IMR-90 (cell line): ENCODE results near the gene TFE3.

Experiments used
- BHLHE40 ChIP-seq: fragments of 150-350 bp; IDR thresholded peaks from 2 replicates; pipeline ENCODE4 v1.6.1; 2016; ENCODE audit warnings: mild to moderate bottlenecking, low read depth, low read length
- CEBPB ChIP-seq: IDR thresholded peaks from 2 replicates; pipeline ENCODE4 v1.6.1; 2012; ENCODE audit warnings: low read depth, low read length, improper control_type of control experiment
- CHD1 ChIP-seq: IDR thresholded peaks from 2 replicates; pipeline ENCODE4 v1.6.1; 2012; ENCODE audit warnings: low read depth, low read length, improper control_type of control experiment
- FOS ChIP-seq: fragments of 150-350 bp; IDR thresholded peaks from 2 replicates; pipeline ENCODE4 v1.6.1; 2016; ENCODE audit warnings: low read depth, low read length
- MAFK ChIP-seq: IDR thresholded peaks from 2 replicates; pipeline ENCODE4 v1.6.1; 2012; ENCODE audit warnings: low read depth, low read length, improper control_type of control experiment
- MXI1 ChIP-seq: IDR thresholded peaks from 2 replicates; pipeline ENCODE4 v1.6.1; 2012; ENCODE audit warnings: low read depth, mild to moderate bottlenecking, low read length, moderate library complexity, borderline replicate concordance
- NFE2L2 ChIP-seq: fragments of 150-350 bp; IDR thresholded peaks from 2 replicates; pipeline ENCODE4 v1.6.1; 2016; ENCODE audit warnings: low read depth, mild to moderate bottlenecking, low read length
- POLR2A ChIP-seq: IDR thresholded peaks from 2 replicates; pipeline ENCODE4 v1.6.1; 2012; ENCODE audit warnings: mild to moderate bottlenecking, low read depth, low read length
- RAD21 ChIP-seq: IDR thresholded peaks from 2 replicates; pipeline ENCODE4 v1.6.1; 2012; ENCODE audit warnings: low read length, improper control_type of control experiment
- RCOR1 ChIP-seq: IDR thresholded peaks from 2 replicates; pipeline ENCODE4 v1.6.1; 2012; ENCODE audit warnings: mild to moderate bottlenecking, low read length, improper control_type of control experiment; ENCODE audit not compliant: insufficient replicate concordance
- RFX5 ChIP-seq: IDR thresholded peaks from 2 replicates; pipeline ENCODE4 v1.8.0; 2012; ENCODE audit warnings: low read depth, mild to moderate bottlenecking, low read length, moderate library complexity
- TF ChIP-seq, protein P1 (sequence below): conservative IDR thresholded peaks from 2 replicates; pipeline ENCODE4 v1.5.1; 2012; ENCODE audit warnings: mild to moderate bottlenecking, low read depth, low read length, improper control_type of control experiment
- TF ChIP-seq, protein P2 (sequence below): fragments of 150-350 bp; IDR thresholded peaks from 2 replicates; pipeline ENCODE4 v1.6.1; 2017; ENCODE audit warnings: mild to moderate bottlenecking, antibody characterized with exemption, low read length, low read depth
- TF ChIP-seq, protein P3 (sequence below): fragments of 150-350 bp; IDR thresholded peaks from 2 replicates; pipeline ENCODE4 v1.6.1; 2016; ENCODE audit warnings: low read depth, mild to moderate bottlenecking, low read length, moderate library complexity, borderline replicate concordance

DNA sequence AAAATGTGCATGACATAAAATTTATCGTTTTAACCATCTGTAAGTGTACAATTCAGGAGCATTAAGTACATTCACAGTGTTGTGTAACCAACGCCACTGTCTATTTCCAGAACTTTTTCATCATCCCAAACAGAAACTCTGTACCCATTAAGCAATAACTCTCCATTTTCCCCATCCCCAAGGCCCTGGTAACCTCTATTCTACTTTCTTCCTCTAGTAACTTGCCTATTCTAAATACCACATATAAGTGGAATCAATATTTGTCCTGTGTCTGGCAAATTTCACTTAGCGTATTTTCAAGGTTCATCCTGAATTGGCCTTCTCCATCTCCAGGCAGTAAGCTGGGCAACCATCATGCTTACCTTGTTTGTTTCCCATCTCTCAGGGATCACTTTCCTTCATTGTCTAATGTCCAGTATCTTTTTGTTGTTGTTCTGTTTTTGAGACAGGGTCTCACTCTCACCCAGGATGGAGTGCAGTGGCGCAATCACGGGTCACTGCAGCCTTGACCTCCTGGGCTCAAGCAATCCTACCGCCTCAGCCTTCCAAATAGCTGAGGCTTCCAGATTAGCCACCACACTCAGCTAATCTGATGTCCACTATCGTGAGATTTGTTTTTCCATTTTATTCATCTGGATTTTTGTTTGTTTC lies 23.4 kb downstream of the TFE3 start:
- no peak for TF ChIP-seq CEBPB
- TF ChIP-seq RFX5, result no peak
- TF ChIP-seq, protein P1, sequence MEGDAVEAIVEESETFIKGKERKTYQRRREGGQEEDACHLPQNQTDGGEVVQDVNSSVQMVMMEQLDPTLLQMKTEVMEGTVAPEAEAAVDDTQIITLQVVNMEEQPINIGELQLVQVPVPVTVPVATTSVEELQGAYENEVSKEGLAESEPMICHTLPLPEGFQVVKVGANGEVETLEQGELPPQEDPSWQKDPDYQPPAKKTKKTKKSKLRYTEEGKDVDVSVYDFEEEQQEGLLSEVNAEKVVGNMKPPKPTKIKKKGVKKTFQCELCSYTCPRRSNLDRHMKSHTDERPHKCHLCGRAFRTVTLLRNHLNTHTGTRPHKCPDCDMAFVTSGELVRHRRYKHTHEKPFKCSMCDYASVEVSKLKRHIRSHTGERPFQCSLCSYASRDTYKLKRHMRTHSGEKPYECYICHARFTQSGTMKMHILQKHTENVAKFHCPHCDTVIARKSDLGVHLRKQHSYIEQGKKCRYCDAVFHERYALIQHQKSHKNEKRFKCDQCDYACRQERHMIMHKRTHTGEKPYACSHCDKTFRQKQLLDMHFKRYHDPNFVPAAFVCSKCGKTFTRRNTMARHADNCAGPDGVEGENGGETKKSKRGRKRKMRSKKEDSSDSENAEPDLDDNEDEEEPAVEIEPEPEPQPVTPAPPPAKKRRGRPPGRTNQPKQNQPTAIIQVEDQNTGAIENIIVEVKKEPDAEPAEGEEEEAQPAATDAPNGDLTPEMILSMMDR, result no peak
- TF ChIP-seq, protein P2, sequence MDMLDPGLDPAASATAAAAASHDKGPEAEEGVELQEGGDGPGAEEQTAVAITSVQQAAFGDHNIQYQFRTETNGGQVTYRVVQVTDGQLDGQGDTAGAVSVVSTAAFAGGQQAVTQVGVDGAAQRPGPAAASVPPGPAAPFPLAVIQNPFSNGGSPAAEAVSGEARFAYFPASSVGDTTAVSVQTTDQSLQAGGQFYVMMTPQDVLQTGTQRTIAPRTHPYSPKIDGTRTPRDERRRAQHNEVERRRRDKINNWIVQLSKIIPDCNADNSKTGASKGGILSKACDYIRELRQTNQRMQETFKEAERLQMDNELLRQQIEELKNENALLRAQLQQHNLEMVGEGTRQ, result no peak
- TF ChIP-seq MXI1, result no peak
- TF ChIP-seq RCOR1, result no peak
- no peak for TF ChIP-seq POLR2A
- no peak for TF ChIP-seq CHD1
- TF ChIP-seq RAD21, result no peak
- TF ChIP-seq, protein P3, sequence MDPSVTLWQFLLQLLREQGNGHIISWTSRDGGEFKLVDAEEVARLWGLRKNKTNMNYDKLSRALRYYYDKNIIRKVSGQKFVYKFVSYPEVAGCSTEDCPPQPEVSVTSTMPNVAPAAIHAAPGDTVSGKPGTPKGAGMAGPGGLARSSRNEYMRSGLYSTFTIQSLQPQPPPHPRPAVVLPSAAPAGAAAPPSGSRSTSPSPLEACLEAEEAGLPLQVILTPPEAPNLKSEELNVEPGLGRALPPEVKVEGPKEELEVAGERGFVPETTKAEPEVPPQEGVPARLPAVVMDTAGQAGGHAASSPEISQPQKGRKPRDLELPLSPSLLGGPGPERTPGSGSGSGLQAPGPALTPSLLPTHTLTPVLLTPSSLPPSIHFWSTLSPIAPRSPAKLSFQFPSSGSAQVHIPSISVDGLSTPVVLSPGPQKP, result no peak
- no peak for TF ChIP-seq MAFK
- TF ChIP-seq BHLHE40, result no peak
- no peak for TF ChIP-seq NFE2L2
- TF ChIP-seq FOS, result no peak
